Colonic mucosa (tissue), 4 donors: Measurements from ENCODE around the gene SEPTIN2. TPM values are rescaled to one million over a fixed set of nuclear protein-coding genes. Genes with fewer than 3 reads are reported as not detected.
A peak's percentile ranks its signal among the peaks of the same experiment; 100 is the strongest.

Experiments
- DNase-seq: peaks from one replicate; pipeline ENCODE4 v3.0.0-alpha.2; 2020
- H3K27ac ChIP-seq: fragments of 200-600 bp; one replicate; pipeline ENCODE4 v1.8.0; 2021
- H3K27me3 ChIP-seq: fragments of 200-600 bp; one replicate; pipeline ENCODE4 v1.8.0; 2021
- H3K36me3 ChIP-seq: fragments of 200-600 bp; one replicate; pipeline ENCODE4 v1.8.0; 2021
- H3K4me1 ChIP-seq: fragments of 200-600 bp; one replicate; pipeline ENCODE4 v1.8.0; 2021; ENCODE audit warnings: mild to moderate bottlenecking
- H3K4me3 ChIP-seq: fragments of 200-600 bp; one replicate; pipeline ENCODE4 v1.8.0; 2021
- H3K9ac ChIP-seq, 2 donors: one replicate each; pipeline ENCODE4 v1.7.0; 2013; ENCODE audit warnings: control low read depth in 2 of 2, low read depth in 2 of 2, low read length in 2 of 2
- H3K9me3 ChIP-seq: fragments of 200-600 bp; one replicate; pipeline ENCODE4 v1.8.0; 2021
- intact Hi-C: fragments of 100-400 bp; cut with DNase I; formaldehyde crosslinking; loops from one replicate; pipeline ENCODE4 v1.14.1; 2022
- total RNA-seq, 2 donors: library from RNA; stranded (reverse); fragmentation: NEBNext Ultra II Directional in 1 of 2; extraction: Animal tissue kit (Norgen Biotek cat#: 25700) in 1 of 2; gene quantifications; one replicate each; pipeline ENCODE4 v1.2.1, GENCODE V29; 2021
- TF ChIP-seq, protein P1 (sequence below): fragments of 200-600 bp; IDR thresholded peaks from one replicate; pipeline ENCODE4 v1.8.0; 2022; ENCODE audit warnings: antibody characterized with exemption, mild to moderate bottlenecking
- donor health status: healthy.
- donor health status: DM: no; HTN: no; CAD: no.
- donor health status: DM: no; HTN: no; CAD: no.

SEPTIN2 gene
- total RNA-seq, 2 donors from 2014 or later = 196 to 244 TPM

DNA sequence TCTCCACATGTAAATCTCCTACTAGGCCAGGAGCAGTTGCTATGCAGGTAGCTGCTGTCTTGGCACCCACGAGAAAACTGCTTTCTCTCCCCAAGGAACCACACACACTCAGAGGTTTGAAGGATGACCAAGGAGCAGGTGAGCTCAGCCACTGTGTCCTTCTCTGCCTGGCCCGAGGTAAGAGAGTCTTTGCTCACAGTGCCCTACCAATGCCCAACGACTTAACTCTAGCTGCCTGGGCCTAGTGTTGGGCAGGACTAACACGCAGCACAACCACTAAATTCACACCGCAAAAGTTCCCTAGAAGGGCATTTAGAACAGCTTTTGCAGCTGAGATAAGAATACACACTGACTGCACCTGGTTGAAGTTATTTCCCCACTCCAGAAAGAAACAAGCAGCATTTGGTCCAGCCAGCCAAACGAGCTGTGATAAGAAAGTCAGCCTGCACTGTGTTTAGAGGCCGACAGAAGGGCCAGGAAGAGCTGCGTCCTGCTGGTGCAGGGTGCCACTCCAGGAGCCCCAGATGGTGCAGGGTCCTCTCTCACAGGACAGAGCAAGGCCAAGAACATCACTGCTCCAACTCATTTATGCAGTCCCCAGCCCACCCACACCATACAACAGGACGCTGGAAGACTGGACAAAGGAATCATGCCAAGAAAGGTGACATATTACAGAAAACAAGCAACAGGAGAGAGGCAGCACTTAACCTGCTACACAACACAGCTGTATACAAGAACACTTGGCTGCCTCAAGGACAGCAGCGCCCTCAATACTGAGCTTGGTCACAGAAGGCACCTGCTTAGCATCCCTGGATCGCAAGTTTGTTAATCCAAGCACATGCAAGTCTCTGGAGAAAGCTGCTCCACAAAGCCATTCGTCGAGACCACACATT lies 12.7 kb upstream of the SEPTIN2 start:
- Histone ChIP-seq H3K4me1 (no peaks in the 10 kb centered on the region), H3K4me3 (no peak overlapping the region), H3K27me3 (no peaks in the 10 kb centered on the region), H3K27ac (no peak overlapping the region), H3K36me3 (no peaks in the 10 kb centered on the region), H3K9ac (no peak overlapping the region), H3K9me3 (no peaks in the 10 kb centered on the region)
- intact Hi-C loops = no loop called here
- DNase-seq = no peak
- TF ChIP-seq, protein P1, sequence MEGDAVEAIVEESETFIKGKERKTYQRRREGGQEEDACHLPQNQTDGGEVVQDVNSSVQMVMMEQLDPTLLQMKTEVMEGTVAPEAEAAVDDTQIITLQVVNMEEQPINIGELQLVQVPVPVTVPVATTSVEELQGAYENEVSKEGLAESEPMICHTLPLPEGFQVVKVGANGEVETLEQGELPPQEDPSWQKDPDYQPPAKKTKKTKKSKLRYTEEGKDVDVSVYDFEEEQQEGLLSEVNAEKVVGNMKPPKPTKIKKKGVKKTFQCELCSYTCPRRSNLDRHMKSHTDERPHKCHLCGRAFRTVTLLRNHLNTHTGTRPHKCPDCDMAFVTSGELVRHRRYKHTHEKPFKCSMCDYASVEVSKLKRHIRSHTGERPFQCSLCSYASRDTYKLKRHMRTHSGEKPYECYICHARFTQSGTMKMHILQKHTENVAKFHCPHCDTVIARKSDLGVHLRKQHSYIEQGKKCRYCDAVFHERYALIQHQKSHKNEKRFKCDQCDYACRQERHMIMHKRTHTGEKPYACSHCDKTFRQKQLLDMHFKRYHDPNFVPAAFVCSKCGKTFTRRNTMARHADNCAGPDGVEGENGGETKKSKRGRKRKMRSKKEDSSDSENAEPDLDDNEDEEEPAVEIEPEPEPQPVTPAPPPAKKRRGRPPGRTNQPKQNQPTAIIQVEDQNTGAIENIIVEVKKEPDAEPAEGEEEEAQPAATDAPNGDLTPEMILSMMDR = no peak

DNA sequence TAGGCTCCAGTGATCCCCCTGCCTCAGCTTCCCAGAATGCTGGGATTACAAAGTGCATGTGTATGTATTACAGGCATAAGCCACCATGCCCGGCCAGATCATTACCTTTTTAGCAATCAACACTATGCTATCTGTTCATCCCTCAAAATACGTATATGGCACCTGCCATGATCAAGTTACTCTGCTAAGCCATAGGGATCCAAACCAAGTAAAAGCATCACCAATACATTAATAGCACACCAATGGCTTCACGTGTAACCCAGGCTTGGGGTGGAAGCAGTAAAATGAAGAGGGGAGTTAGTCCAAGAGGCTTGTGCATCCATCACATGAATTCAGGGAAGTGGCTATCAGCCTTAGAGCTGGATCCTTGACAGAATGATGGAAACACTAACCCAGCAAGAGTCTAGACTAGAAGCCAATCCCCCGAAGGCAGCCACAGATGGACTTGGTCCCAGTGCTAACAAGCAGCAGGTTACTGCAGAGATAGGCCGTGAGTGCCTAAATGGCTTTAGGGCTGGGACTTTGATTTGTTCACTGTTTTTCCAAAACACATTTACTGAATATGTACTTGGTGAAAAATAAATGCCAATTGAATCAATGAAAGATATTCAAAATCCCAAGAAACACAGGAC lies 11.6 kb upstream of the SEPTIN2 start:
- no peaks in the 10 kb centered on the region for H3K36me3 ChIP-seq
- no peaks in the 10 kb centered on the region for H3K27me3 ChIP-seq
- TF ChIP-seq, protein P1 = no peak
- H3K9ac ChIP-seq = peak overlapping the region in 1 of 2 donors; percentile 1
- intact Hi-C loops = no loop called here
- DNase-seq = no peak
- no peaks in the 10 kb centered on the region for H3K4me1 ChIP-seq
- no peaks in the 10 kb centered on the region for H3K9me3 ChIP-seq
- no peak overlapping the region for H3K4me3 ChIP-seq
- no peak overlapping the region for H3K27ac ChIP-seq

DNA sequence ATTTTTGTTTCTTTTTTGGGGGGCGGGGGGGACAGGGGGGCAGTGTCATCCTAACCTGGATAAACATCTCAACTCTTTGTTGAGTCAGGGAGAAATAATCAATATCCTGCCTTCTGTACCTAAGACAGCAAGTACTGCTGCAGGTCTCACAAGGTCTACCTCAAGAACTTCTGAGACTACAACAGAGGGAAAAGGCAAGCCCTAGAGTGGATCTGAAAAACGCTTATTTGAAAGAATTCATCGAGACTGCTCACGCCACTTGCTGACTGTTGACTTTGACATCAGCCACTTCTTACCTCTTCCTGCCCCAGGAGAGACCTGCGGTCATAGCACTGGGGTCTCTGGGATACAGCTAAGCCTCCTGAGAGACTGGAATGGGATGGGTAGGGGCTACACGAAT lies 8.7 kb upstream of the SEPTIN2 start:
- H3K36me3 ChIP-seq = no peaks in the 10 kb centered on the region
- H3K9me3 ChIP-seq = no peaks in the 10 kb centered on the region
- TF ChIP-seq, protein P1 = no peak
- DNase-seq = no peak
- H3K4me1 ChIP-seq = no peaks in the 10 kb centered on the region
- H3K27ac ChIP-seq = no peak overlapping the region
- intact Hi-C loops = no loop called here
- H3K4me3 ChIP-seq = no peak overlapping the region
- H3K9ac ChIP-seq = no peak overlapping the region
- no peaks in the 10 kb centered on the region for H3K27me3 ChIP-seq

DNA sequence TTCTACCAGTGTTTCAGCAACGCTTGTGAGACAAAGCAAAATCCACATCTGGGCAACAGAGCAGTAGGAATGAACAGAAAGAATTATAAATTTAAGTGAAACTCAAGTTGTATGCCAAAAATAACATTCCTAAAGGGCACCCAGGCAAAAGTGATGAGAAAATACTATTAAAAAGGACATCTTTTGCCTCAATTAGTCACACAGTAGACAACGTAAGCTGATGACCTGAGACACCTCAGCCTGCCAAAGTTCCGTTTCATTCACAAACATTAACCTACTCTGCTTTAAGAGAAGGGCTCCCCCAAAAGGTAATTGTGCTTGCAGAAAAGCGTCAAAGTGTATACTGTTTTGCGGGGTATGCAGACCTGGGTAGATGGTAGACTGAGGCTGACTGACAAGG lies 7.5 kb upstream of the SEPTIN2 start:
- Histone ChIP-seq H3K4me3 (no peak overlapping the region), H3K36me3 (no peaks in the 10 kb centered on the region), H3K27me3 (no peaks in the 10 kb centered on the region), H3K4me1 (no peaks in the 10 kb centered on the region), H3K9me3 (no peaks in the 10 kb centered on the region), H3K27ac (no peak overlapping the region), H3K9ac (no peak overlapping the region)
- no peak for DNase-seq
- intact Hi-C loops = no loop called here
- TF ChIP-seq, protein P1 = no peak

DNA sequence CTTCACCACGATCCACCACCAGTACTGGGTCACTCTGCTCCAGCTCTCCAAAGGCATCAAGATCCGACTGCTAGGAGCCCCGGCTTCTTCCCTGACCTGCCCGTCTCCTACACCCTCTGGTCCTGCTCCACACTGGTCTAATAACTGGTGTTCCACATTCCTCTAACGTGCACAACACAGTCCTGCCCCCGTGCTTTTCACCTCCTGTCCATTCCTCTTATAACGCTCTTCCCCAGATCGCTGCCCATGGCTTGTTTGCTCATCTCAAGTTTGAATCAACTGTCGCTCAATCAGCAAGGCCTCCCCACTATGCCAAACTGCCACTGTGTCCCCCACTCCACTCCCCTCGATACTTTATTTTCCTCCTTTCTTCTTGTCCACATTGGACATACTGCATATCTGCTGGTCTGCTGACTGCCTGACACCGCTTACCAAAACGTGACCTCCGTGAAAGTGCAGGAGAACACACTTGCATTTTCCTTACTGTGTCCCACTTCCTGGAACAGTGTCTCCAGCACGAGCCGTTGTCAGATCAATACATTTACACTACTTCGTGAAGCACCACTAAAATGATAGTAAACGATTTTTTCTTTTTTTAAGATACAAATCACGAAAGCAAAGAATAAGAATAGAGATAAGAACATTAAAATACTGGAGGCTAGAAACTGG lies 6.8 kb upstream of the SEPTIN2 start:
- no peak for DNase-seq
- TF ChIP-seq, protein P1 = no peak
- no peaks in the 10 kb centered on the region for H3K27me3 ChIP-seq
- H3K4me1 ChIP-seq = no peaks in the 10 kb centered on the region
- H3K9ac ChIP-seq = no peak overlapping the region
- H3K9me3 ChIP-seq = no peaks in the 10 kb centered on the region
- no peaks in the 10 kb centered on the region for H3K36me3 ChIP-seq
- no peak overlapping the region for H3K4me3 ChIP-seq
- intact Hi-C loops = no loop called here
- H3K27ac ChIP-seq = no peak overlapping the region
